Vagina (tissue), 2 donors: ENCODE results near the gene RBL1. TPM values are rescaled to one million over a fixed set of nuclear protein-coding genes. Genes with fewer than 3 reads are reported as not detected.
"Not testable (repeated sequence)": the region's sequence is repeated elsewhere in the genome, so short reads cannot be mapped to it uniquely, and the experiment has no call there.

ENCODE experiments used
- DNase-seq, 2 donors: peaks; one replicate each; pipeline ENCODE4 v3.0.0-alpha.2; 2017; ENCODE audit errors: extremely low spot score in 2 of 2
- H3K27ac ChIP-seq: fragments of 200-600 bp; sonication (generic); one replicate; pipeline ENCODE4 v1.5.1; 2019
- H3K27me3 ChIP-seq: fragments of 200-600 bp; sonication (generic); one replicate; pipeline ENCODE4 v1.5.1; 2019
- H3K36me3 ChIP-seq, 2 donors: fragments of 200-600 bp; sonication (generic); one replicate each; pipeline ENCODE4 v1.5.1; 2017 to 2019
- H3K4me1 ChIP-seq: fragments of 200-600 bp; sonication (generic); one replicate; pipeline ENCODE4 v1.5.1; 2019
- H3K4me3 ChIP-seq, 2 donors: fragments of 200-600 bp; sonication (generic); 1 replicate in 1 of 2; 2 replicates in 1 of 2; pipeline ENCODE4 v1.5.1; 2016 to 2019
- H3K9me3 ChIP-seq: fragments of 200-600 bp; sonication (generic); one replicate; pipeline ENCODE4 v1.5.1; 2019
- POLR2A ChIP-seq, 2 donors: fragments of 450-650 bp; IDR thresholded peaks; one replicate each; pipeline ENCODE4 v1.6.1; 2017; ENCODE audit warnings: antibody characterized with exemption in 2 of 2, mild to moderate bottlenecking in 2 of 2, moderate library complexity in 2 of 2
- POLR2AphosphoS5 ChIP-seq, 2 donors: sonication (generic); formaldehyde crosslinking; IDR thresholded peaks; one replicate each; pipeline ENCODE4 v1.9.0; 2017; ENCODE audit warnings: antibody characterized with exemption in 2 of 2, mild to moderate bottlenecking in 2 of 2, low read depth in 1 of 2; ENCODE audit not compliant: insufficient read depth in 1 of 2
- intact Hi-C: fragments of 100-400 bp; cut with DNase I; formaldehyde crosslinking; loops from one replicate; pipeline ENCODE4 v1.15.1; 2023
- total RNA-seq: library from RNA; depleted of rRNA; stranded (reverse); fragments of >200 nt; gene quantifications from one replicate; pipeline ENCODE4 v1.2.3, GENCODE V29; 2016
- TF ChIP-seq, protein P1 (sequence below), 3 experiments: fragments of 450-650 bp in 2 of 3; fragments of 200-600 bp in 1 of 3; sonication (generic) in 1 of 3; IDR thresholded peaks; one replicate each; pipeline ENCODE4 v1.5.1; 2017 to 2019; ENCODE audit warnings: antibody characterized with exemption in 3 of 3, mild to moderate bottlenecking in 2 of 3, moderate library complexity in 2 of 3

RBL1 gene
- total RNA-seq, 1 donor from 2014 or later = 15.0 TPM

DNA sequence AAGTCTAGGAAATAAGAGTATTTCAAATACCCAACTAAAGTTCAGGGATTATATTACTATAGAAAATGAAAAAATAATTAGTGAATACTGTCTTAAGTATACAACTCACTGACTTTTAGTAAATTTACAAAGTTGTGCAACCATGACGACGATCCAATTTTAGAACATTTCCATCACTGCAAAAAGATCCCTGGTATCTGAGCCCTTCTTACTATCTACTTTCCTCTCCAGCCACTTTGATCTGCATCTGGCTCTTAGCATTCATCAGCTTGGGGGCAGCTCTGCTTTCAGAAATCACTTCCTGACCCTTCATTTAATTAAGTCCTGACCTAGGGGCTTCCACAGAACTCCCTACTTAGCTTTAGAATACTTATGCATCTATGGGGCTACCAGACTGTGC lies 38.2 kb upstream of the RBL1 start:
- DNase-seq = no peak
- no peak for TF ChIP-seq POLR2AphosphoS5 (IDR thresholded peaks at IDR 0.05; ENCODE audit: insufficient read depth in 1 of 2, low read depth in 1 of 2)
- no peaks in the 10 kb centered on the region for H3K4me1 ChIP-seq
- no peak overlapping the region for H3K4me3 ChIP-seq
- intact Hi-C loops = no loop called here
- no peaks in the 10 kb centered on the region for H3K36me3 ChIP-seq
- no peak overlapping the region for H3K27ac ChIP-seq
- H3K27me3 ChIP-seq = no peaks in the 10 kb centered on the region
- H3K9me3 ChIP-seq = no peaks in the 10 kb centered on the region

GRCh38 chr20:37131486-37131885 lies 35.7 kb upstream of the RBL1 start:
- Histone ChIP-seq H3K4me1 (no peaks in the 10 kb centered on the region), H3K27ac (no peak overlapping the region), H3K36me3 (no peaks in the 10 kb centered on the region), H3K9me3 (no peaks in the 10 kb centered on the region), H3K27me3 (no peaks in the 10 kb centered on the region), H3K4me3 (no peak overlapping the region)
- intact Hi-C loops = no loop called here
- no peak for DNase-seq
- TF ChIP-seq POLR2A (IDR thresholded peaks at IDR 0.05) = no peak
- no peak for TF ChIP-seq POLR2AphosphoS5 (IDR thresholded peaks at IDR 0.05; ENCODE audit: insufficient read depth in 1 of 2, low read depth in 1 of 2)
- TF ChIP-seq, protein P1, sequence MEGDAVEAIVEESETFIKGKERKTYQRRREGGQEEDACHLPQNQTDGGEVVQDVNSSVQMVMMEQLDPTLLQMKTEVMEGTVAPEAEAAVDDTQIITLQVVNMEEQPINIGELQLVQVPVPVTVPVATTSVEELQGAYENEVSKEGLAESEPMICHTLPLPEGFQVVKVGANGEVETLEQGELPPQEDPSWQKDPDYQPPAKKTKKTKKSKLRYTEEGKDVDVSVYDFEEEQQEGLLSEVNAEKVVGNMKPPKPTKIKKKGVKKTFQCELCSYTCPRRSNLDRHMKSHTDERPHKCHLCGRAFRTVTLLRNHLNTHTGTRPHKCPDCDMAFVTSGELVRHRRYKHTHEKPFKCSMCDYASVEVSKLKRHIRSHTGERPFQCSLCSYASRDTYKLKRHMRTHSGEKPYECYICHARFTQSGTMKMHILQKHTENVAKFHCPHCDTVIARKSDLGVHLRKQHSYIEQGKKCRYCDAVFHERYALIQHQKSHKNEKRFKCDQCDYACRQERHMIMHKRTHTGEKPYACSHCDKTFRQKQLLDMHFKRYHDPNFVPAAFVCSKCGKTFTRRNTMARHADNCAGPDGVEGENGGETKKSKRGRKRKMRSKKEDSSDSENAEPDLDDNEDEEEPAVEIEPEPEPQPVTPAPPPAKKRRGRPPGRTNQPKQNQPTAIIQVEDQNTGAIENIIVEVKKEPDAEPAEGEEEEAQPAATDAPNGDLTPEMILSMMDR (IDR thresholded peaks at IDR 0.05) = no peak

DNA sequence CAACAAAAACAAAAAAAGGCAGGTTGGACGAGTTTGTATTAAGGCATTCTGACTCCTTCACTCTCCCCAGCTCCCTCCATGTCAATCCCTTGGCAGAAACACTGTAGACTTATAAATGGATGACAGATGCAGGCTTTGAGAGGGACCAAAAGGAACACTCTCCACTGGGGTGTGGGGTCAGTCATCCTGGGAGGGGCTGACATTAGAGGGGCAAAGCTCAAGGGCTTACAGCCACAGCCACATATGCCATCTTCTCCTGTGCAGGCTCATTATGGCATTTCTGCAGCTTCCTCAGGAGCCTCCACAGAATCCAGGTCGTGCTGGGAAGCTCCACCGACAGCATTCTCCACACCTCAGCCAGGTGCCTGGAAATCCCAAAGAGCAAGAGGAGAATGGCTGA lies 33.0 kb upstream of the RBL1 start:
- H3K4me1 ChIP-seq = no peaks in the 10 kb centered on the region
- no peak overlapping the region for H3K4me3 ChIP-seq
- intact Hi-C loops = no loop called here
- no peak overlapping the region for H3K27ac ChIP-seq
- DNase-seq = no peak
- H3K27me3 ChIP-seq = no peaks in the 10 kb centered on the region
- H3K36me3 ChIP-seq = no peaks in the 10 kb centered on the region
- no peak for TF ChIP-seq POLR2A (IDR thresholded peaks at IDR 0.05)
- TF ChIP-seq, protein P1 (IDR thresholded peaks at IDR 0.05) = no peak
- no peak for TF ChIP-seq POLR2AphosphoS5 (IDR thresholded peaks at IDR 0.05; ENCODE audit: insufficient read depth in 1 of 2, low read depth in 1 of 2)
- H3K9me3 ChIP-seq = no peaks in the 10 kb centered on the region

- H3K27ac ChIP-seq, intact Hi-C loops, H3K27me3 ChIP-seq, H3K4me3 ChIP-seq, H3K4me1 ChIP-seq, H3K9me3 ChIP-seq, H3K36me3 ChIP-seq, DNase-seq: not testable (repeated sequence)
These were observed 30.5 kb upstream of the RBL1 start for GRCh38 chr20:37126290-37126689.

- Histone ChIP-seq H3K4me1 (no peaks in the 10 kb centered on the region), H3K27me3 (no peaks in the 10 kb centered on the region), H3K36me3 (no peaks in the 10 kb centered on the region), H3K4me3 (no peak overlapping the region), H3K27ac (no peak overlapping the region), H3K9me3 (no peaks in the 10 kb centered on the region)
- intact Hi-C loops = no loop called here
- no peak for DNase-seq
- TF ChIP-seq POLR2AphosphoS5 (IDR thresholded peaks at IDR 0.05; ENCODE audit: insufficient read depth in 1 of 2, low read depth in 1 of 2) (no peak), POLR2A (IDR thresholded peaks at IDR 0.05) (no peak)
- TF ChIP-seq, protein P1 (IDR thresholded peaks at IDR 0.05) = no peak
These were observed 27.6 kb upstream of the RBL1 start for GRCh38 chr20:37123441-37123840.

- no peaks in the 10 kb centered on the region for H3K4me1 ChIP-seq
- no peaks in the 10 kb centered on the region for H3K36me3 ChIP-seq
- H3K27me3 ChIP-seq = no peaks in the 10 kb centered on the region
- no peak overlapping the region for H3K4me3 ChIP-seq
- no peak overlapping the region for H3K27ac ChIP-seq
- DNase-seq = no peak
- intact Hi-C loops = no loop called here
- TF ChIP-seq POLR2AphosphoS5 (IDR thresholded peaks at IDR 0.05; ENCODE audit: insufficient read depth in 1 of 2, low read depth in 1 of 2) = no peak
- TF ChIP-seq POLR2A (IDR thresholded peaks at IDR 0.05) = no peak
- TF ChIP-seq, protein P1 (IDR thresholded peaks at IDR 0.05) = no peak
- H3K9me3 ChIP-seq = no peaks in the 10 kb centered on the region
These were observed 24.7 kb upstream of the RBL1 start for GRCh38 chr20:37120497-37120896.
